H1 (cell line): ENCODE results near the gene DNAJC28. TPM values are rescaled to one million over a fixed set of nuclear protein-coding genes. Genes with fewer than 3 reads are reported as not detected.

Experiments
- USF2 ChIP-seq: IDR thresholded peaks from 2 replicates; pipeline ENCODE4 v1.6.1; 2011; ENCODE audit warnings: low read length, improper control_type of control experiment
- YY1 ChIP-seq: IDR thresholded peaks from 2 replicates; pipeline ENCODE4 v1.6.1; 2011; ENCODE audit warnings: low read depth, mild to moderate bottlenecking, low read length
- polyA plus RNA-seq, 7 experiments: library from polyadenylated mRNA; depleted of rRNA in 3 of 7; stranded (reverse) in 5 of 7; unstranded in 2 of 7; fragments of >200 nt in 5 of 7; fragments of 200-250 nt in 2 of 7; gene quantifications; 1 replicate in 5 of 7; 2 replicates in 1 of 7; 4 replicates in 1 of 7; pipeline versions ENCODE4 v1.2.1 to v1.2.3, GENCODE V29; 2011 to 2013; ENCODE audit warnings: missing spikeins in 2 of 7, mixed read lengths in 2 of 7
- total RNA-seq: library from RNA; stranded (reverse); fragmentation: NEBNext Ultra II Directional; extraction: Animal tissue kit (Norgen Biotek cat#: 25700); gene quantifications from 2 replicates; pipeline ENCODE4 v1.2.1, GENCODE V29; 2021

The DNAJC28 gene
- total and polyA plus RNA-seq, 2 of the 8 experiments (the other 6 are each of a cell fraction or from before 2014, with no cell fraction given), result 0.97 to 4.3 TPM

- no peak for TF ChIP-seq USF2
- no peak for TF ChIP-seq YY1
- TF ChIP-seq, all 59 proteins: peak for 0
These were observed 49.2 kb upstream of the DNAJC28 start (continued) for GRCh38 chr21:33540711-33541104.
